ENCODE measurements around the gene NRG2. TPM values are rescaled to one million over a fixed set of nuclear protein-coding genes. Genes with fewer than 3 reads are reported as not detected.

NRG2 gene
- total and polyA plus RNA-seq, 2 of the 4 experiments (the other 2 are of a cell fraction) = 0.18 TPM; not detected in 1

- Histone ChIP-seq H4K8ac (ENCODE audit: low read depth in 2 of 2, low read length in 2 of 2) (no peak overlapping the region), H2BK20ac (ENCODE audit: low read depth, low read length) (no peak overlapping the region), H3K9ac (ENCODE audit: low read depth, low read length) (no peak overlapping the region), H3K4ac (ENCODE audit: low read depth, low read length) (no peak overlapping the region), H3K4me3 (ENCODE audit: insufficient read depth, low read depth, low read length) (no peak overlapping the region), H3K27me3 (ENCODE audit: control insufficient read depth, insufficient read depth, low read length) (peaks cover 75% of the 10 kb centered on the region), H2AK5ac (ENCODE audit: low read depth, low read length) (no peak overlapping the region), H2AFZ (replicated peaks; ENCODE audit: low read length, poor library complexity) (no peak overlapping the region), H3K14ac (replicated peaks; ENCODE audit: low read depth, low read length) (no peak overlapping the region), H3K27ac (ENCODE audit: insufficient read depth, low read length) (no peak overlapping the region), H3K36me3 (ENCODE audit: control insufficient read depth, insufficient read depth, low read length) (no peaks in the 10 kb centered on the region), H3K4me1 (ENCODE audit: control insufficient read depth, insufficient read depth, low read length) (peaks cover 7% of the 10 kb centered on the region; the same call in 1 of the 2 replicates), H4K20me1 (ENCODE audit: insufficient read depth, low read length) (no peaks in the 10 kb centered on the region; the same call in 1 of the 2 replicates), H3K9me3 (ENCODE audit: control insufficient read depth, insufficient read depth, low read length) (no peaks in the 10 kb centered on the region), H2AK9ac (replicated peaks; ENCODE audit: low read depth, low read length, poor library complexity) (no peak overlapping the region), H4K91ac (ENCODE audit: insufficient read depth, low read depth, low read length) (no peak overlapping the region), H3K79me1 (ENCODE audit: low read depth in 1 of 2, low read length in 2 of 2) (no peaks in the 10 kb centered on the region), H3K56ac (ENCODE audit: extremely low read depth, insufficient read depth, low read length) (no peak overlapping the region), H4K5ac (ENCODE audit: low read depth, low read length) (no peak overlapping the region), H2BK5ac (ENCODE audit: low read depth, low read length, poor library complexity, severe bottlenecking) (no peak overlapping the region), H3K18ac (ENCODE audit: low read depth, low read length) (no peak overlapping the region; the same call in 1 of the 2 replicates), H3K9me1 (ENCODE audit: insufficient read depth, low read length) (no peaks in the 10 kb centered on the region), H2BK120ac (ENCODE audit: low read depth, low read length) (no peak overlapping the region), H3K23ac (ENCODE audit: low read depth, low read length) (no peak overlapping the region), H3K4me2 (ENCODE audit: low read depth, low read length) (no peak overlapping the region; the same call in 1 of the 2 replicates), H2BK15ac (ENCODE audit: low read depth, low read length) (no peak overlapping the region)
- ATAC-seq (ENCODE audit: low read depth) (peak; percentile 56), DNase-seq (no peak)
- no TSS peak for BruUV-seq (replicated peaks)
- ChIA-PET CTCF (interaction anchor here (0.6 kb wide), 1 partner anchor 88 kb away, joined by 3 read pairs; no protein-coding TSS in a partner anchor), POLR2A (ENCODE audit: unreplicated experiment) (interaction anchor here (0.6 kb wide), 1 partner anchor 225 kb away, joined by 9 read pairs; no protein-coding TSS in a partner anchor)
- dilution Hi-C loops (cut with HindIII; ENCODE audit: low sequenced_read_pairs, unreplicated experiment) = no loop called here
- in situ Hi-C loops (cut with MboI; ENCODE audit: low sequenced_read_pairs) = no loop called here
- intact Hi-C loops (cut with micrococcal nuclease) = no loop called here
- no peak for TF ChIP-seq MXI1 (IDR thresholded peaks at IDR 0.05; ENCODE audit: borderline replicate concordance, low read depth, low read length)
- TF ChIP-seq MAFK (IDR thresholded peaks at IDR 0.05; ENCODE audit: low read depth, low read length) = no peak
- no peak for TF ChIP-seq CTCF (conservative IDR thresholded peaks at IDR 0.05; ENCODE audit: low read depth, low read length)
- no peak for TF ChIP-seq CEBPB (IDR thresholded peaks at IDR 0.05; ENCODE audit: low read depth, low read length)
- TF ChIP-seq POLR2A (IDR thresholded peaks at IDR 0.05; ENCODE audit: low read depth, low read length) = no peak
- no peak for TF ChIP-seq ELK1 (IDR thresholded peaks at IDR 0.05; ENCODE audit: borderline replicate concordance, low read depth, low read length)
- no CpG with 5 or more reads among the region's 18 CpGs for WGBS, 2 experiments (ENCODE audit: extremely low coverage in 2 of 2, insufficient read length in 1 of 2)
These were observed 162.5 kb downstream of the NRG2 start for GRCh38 chr5:139880416-139881142.

Data from IMR-90 (cell line).